Astrocyte (in vitro differentiated cells and primary cell): ENCODE results near the gene KIRREL3. TPM values are rescaled to one million over a fixed set of nuclear protein-coding genes. Genes with fewer than 3 reads are reported as not detected.
A peak's percentile ranks its signal among the peaks of the same experiment; 100 is the strongest.

Experiments used
- DNase-seq: peaks from one replicate; pipeline ENCODE4 v3.0.0-alpha.2; 2010; ENCODE audit warnings: low read depth
- FAIRE-seq: peaks from 2 replicates; lab custom pipeline; 2011; peaks lifted over from hg19 to GRCh38; lab: Jason Lieb, UNC
- H2AFZ ChIP-seq: 2 replicates; pipeline ENCODE4 v1.6.0; 2012; ENCODE audit warnings: low read depth, low read length, inconsistent platforms
- H3K27ac ChIP-seq: 2 replicates; pipeline ENCODE4 v1.5.1; 2011; ENCODE audit warnings: low read depth, low read length, inconsistent platforms
- H3K27me3 ChIP-seq: 2 replicates; pipeline ENCODE4 v1.6.0; 2011; ENCODE audit warnings: low read length, inconsistent platforms; ENCODE audit not compliant: insufficient read depth
- H3K36me3 ChIP-seq: 2 replicates; pipeline ENCODE4 v1.5.1; 2011; ENCODE audit warnings: low read length, inconsistent platforms; ENCODE audit not compliant: insufficient read depth
- H3K4me1 ChIP-seq: 2 replicates; pipeline ENCODE4 v1.5.1; 2011; ENCODE audit warnings: low read length, inconsistent platforms; ENCODE audit not compliant: insufficient read depth
- H3K4me2 ChIP-seq: 2 replicates; pipeline ENCODE4 v1.6.0; 2012; ENCODE audit warnings: low read length, inconsistent platforms
- H3K4me3 ChIP-seq: 2 replicates; pipeline ENCODE4 v1.5.1; 2011; ENCODE audit warnings: low read depth, mild to moderate bottlenecking, low read length, inconsistent platforms; ENCODE audit not compliant: insufficient read depth
- H3K79me2 ChIP-seq: 2 replicates; pipeline ENCODE4 v1.6.0; 2012; ENCODE audit warnings: mild to moderate bottlenecking, low read length, inconsistent platforms; ENCODE audit not compliant: insufficient read depth
- H3K9ac ChIP-seq: 2 replicates; pipeline ENCODE4 v1.6.0; 2012; ENCODE audit warnings: mild to moderate bottlenecking, low read length, inconsistent platforms
- H3K9me3 ChIP-seq: 2 replicates; pipeline ENCODE4 v1.5.1; 2012; ENCODE audit warnings: low read depth, mild to moderate bottlenecking, low read length, inconsistent platforms; ENCODE audit not compliant: insufficient read depth
- H4K20me1 ChIP-seq: 2 replicates; pipeline ENCODE4 v1.6.0; 2012; ENCODE audit warnings: low read length, inconsistent platforms; ENCODE audit not compliant: insufficient read depth
- H3K27ac Mint-ChIP-seq: one replicate; pipeline ENCODE4 v1.8.0; 2021; ENCODE audit warnings: mild to moderate bottlenecking, mixed read lengths; ENCODE audit not compliant: unreplicated experiment
- H3K27me3 Mint-ChIP-seq: one replicate; pipeline ENCODE4 v1.8.0; 2021; ENCODE audit warnings: low read depth, mixed read lengths; ENCODE audit not compliant: unreplicated experiment
- H3K36me3 Mint-ChIP-seq: one replicate; pipeline ENCODE4 v1.8.0; 2021; ENCODE audit warnings: low read depth, mixed read lengths; ENCODE audit not compliant: unreplicated experiment
- H3K4me1 Mint-ChIP-seq: one replicate; pipeline ENCODE4 v1.8.0; 2021; ENCODE audit warnings: low read depth, mixed read lengths; ENCODE audit not compliant: unreplicated experiment
- H3K4me3 Mint-ChIP-seq: one replicate; pipeline ENCODE4 v1.8.0; 2021; ENCODE audit warnings: mild to moderate bottlenecking, moderate library complexity, mixed read lengths; ENCODE audit not compliant: unreplicated experiment
- H3K9me3 Mint-ChIP-seq: one replicate; pipeline ENCODE4 v1.8.0; 2021; ENCODE audit warnings: mild to moderate bottlenecking, mixed read lengths; ENCODE audit not compliant: unreplicated experiment
- EZH2 ChIP-seq: IDR thresholded peaks from 2 replicates; pipeline ENCODE4 v1.6.1; 2012; ENCODE audit warnings: mild to moderate bottlenecking, low read length, inconsistent platforms; ENCODE audit not compliant: insufficient read depth
- total RNA-seq: library from RNA; stranded (reverse); gene quantifications from 2 replicates; pipeline ENCODE4 v1.2.1, GENCODE V29; 2021
- TF ChIP-seq, protein P1 (sequence below): IDR thresholded peaks from 2 replicates; pipeline ENCODE4 v1.5.1; 2011; ENCODE audit warnings: low read depth, mild to moderate bottlenecking, inconsistent platforms, low read length, moderate library complexity; ENCODE audit not compliant: insufficient read depth

KIRREL3 gene
- total RNA-seq, 1 donor from 2014 or later = 0.91 TPM

DNA sequence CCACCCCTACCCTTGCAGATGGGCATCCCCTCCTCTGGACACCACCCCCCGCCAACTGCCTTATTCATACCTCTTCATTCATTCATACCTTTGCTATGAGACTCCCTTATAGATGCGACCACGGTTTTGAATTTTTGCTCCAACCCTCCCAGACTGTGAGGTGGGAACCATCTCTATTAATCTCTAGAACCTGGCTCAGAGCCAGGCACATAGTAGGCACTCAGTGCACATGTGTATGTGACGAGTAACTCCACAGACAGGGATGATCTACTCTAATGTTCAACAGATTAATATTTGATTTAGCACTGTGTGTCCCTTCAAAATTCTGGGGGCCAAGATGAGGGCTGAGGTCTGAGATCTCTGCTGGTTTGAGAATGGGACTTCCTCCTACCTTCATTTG lies 424.7 kb downstream of the KIRREL3 start:
- TF ChIP-seq EZH2 = no peak
- TF ChIP-seq, protein P1, sequence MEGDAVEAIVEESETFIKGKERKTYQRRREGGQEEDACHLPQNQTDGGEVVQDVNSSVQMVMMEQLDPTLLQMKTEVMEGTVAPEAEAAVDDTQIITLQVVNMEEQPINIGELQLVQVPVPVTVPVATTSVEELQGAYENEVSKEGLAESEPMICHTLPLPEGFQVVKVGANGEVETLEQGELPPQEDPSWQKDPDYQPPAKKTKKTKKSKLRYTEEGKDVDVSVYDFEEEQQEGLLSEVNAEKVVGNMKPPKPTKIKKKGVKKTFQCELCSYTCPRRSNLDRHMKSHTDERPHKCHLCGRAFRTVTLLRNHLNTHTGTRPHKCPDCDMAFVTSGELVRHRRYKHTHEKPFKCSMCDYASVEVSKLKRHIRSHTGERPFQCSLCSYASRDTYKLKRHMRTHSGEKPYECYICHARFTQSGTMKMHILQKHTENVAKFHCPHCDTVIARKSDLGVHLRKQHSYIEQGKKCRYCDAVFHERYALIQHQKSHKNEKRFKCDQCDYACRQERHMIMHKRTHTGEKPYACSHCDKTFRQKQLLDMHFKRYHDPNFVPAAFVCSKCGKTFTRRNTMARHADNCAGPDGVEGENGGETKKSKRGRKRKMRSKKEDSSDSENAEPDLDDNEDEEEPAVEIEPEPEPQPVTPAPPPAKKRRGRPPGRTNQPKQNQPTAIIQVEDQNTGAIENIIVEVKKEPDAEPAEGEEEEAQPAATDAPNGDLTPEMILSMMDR = no peak

DNA sequence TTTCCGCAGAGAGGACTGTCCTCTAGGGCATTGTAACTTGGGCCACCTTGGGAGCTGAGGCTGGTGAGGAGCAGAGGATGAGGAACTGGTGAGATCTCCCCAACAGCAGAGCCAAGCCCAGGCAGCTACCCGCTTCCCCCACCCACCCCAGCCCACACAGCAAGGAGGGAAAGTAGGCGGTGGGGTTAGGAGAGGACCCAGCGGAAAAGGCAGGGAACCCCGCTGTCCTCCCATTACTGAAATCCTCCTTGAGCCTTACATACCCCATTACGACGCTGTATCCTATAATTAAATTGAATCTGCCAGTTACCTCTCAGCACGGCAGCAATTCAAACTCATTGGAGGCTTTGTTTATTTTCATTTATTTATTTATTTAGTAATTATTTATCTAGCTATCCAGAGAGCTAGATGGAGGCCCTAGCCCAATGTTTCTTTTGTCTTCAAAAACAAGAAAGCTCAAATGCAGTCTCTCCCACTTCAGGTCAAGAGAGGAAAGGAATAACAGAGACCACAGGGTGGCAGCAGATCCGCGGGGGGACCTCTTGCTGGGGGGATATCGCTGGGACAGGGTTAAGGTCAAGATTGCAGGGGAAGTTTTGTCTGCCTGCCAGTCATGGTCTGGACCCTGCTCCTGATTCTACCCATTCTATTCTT lies 427.1 kb downstream of the KIRREL3 start:
- no peak for TF ChIP-seq EZH2
- TF ChIP-seq, protein P1 = peak; percentile 10
- Histone ChIP-seq H3K36me3 (no peaks in the 10 kb centered on the region), H3K4me1 (no peaks in the 10 kb centered on the region), H3K4me3 (no peak overlapping the region), H3K9ac (no peak overlapping the region), H2AFZ (no peak overlapping the region), H3K4me2 (no peak overlapping the region), H3K79me2 (no peaks in the 10 kb centered on the region), H4K20me1 (no peaks in the 10 kb centered on the region), H3K27me3 (no peaks in the 10 kb centered on the region), H3K9me3 (no peaks in the 10 kb centered on the region), H3K27ac (no peak overlapping the region)
- Mint-ChIP-seq H3K9me3 (no peaks in the 10 kb centered on the region), H3K27ac (no peak overlapping the region), H3K4me3 (no peak overlapping the region), H3K27me3 (peaks cover 63% of the 10 kb centered on the region), H3K4me1 (peaks cover 7% of the 10 kb centered on the region), H3K36me3 (no peaks in the 10 kb centered on the region)
- FAIRE-seq (no peak), DNase-seq (no peak)

More for the DNA sequence above, 424.7 kb downstream of the KIRREL3 start:
- H3K27ac ChIP-seq = no peak overlapping the region
- no peaks in the 10 kb centered on the region for H3K9me3 Mint-ChIP-seq
- no peak for DNase-seq
- no peaks in the 10 kb centered on the region for H3K79me2 ChIP-seq
- no peaks in the 10 kb centered on the region for H3K36me3 ChIP-seq
- no peaks in the 10 kb centered on the region for H4K20me1 ChIP-seq
- H3K27me3 ChIP-seq = no peaks in the 10 kb centered on the region
- no peak overlapping the region for H3K4me3 ChIP-seq
- no peaks in the 10 kb centered on the region for H3K4me1 ChIP-seq
- peaks cover 2% of the 10 kb centered on the region for H3K4me1 Mint-ChIP-seq
- no peak overlapping the region for H3K4me3 Mint-ChIP-seq
- H3K27me3 Mint-ChIP-seq = peaks cover 66% of the 10 kb centered on the region
- FAIRE-seq = no peak
- H3K27ac Mint-ChIP-seq = no peak overlapping the region
- no peaks in the 10 kb centered on the region for H3K9me3 ChIP-seq
- H3K4me2 ChIP-seq = no peak overlapping the region
- no peak overlapping the region for H3K9ac ChIP-seq
- no peaks in the 10 kb centered on the region for H3K36me3 Mint-ChIP-seq
- no peak overlapping the region for H2AFZ ChIP-seq

DNA sequence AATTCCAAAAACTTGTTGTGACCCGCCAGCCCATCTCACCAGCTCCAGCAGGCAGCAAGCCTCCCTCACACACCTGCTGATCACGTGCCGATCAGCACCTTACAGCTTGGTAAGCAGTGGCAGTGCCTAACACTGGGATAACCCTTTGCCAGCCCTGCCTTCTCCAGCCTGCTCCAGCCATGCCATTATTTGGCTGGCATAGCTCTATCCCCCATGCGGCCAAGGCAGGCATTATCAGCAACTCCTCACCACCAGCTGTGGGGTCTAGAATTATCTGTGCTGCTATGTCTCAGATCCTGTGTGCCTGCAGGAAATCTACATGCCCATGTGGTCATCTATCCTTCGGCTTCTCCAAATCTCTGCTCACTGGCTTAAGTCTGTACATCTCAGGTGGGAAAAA lies 430.1 kb downstream of the KIRREL3 start:
- FAIRE-seq (no peak), DNase-seq (no peak)
- H3K27me3 Mint-ChIP-seq = peaks cover 63% of the 10 kb centered on the region
- H3K27ac Mint-ChIP-seq = no peak overlapping the region
- no peaks in the 10 kb centered on the region for H3K79me2 ChIP-seq
- no peaks in the 10 kb centered on the region for H4K20me1 ChIP-seq
- H3K4me2 ChIP-seq = no peak overlapping the region
- no peaks in the 10 kb centered on the region for H3K9me3 Mint-ChIP-seq
- no peaks in the 10 kb centered on the region for H3K36me3 ChIP-seq
- no peak overlapping the region for H2AFZ ChIP-seq
- H3K27ac ChIP-seq = no peak overlapping the region
- H3K9ac ChIP-seq = no peak overlapping the region
- TF ChIP-seq, protein P1 = no peak
- no peak for TF ChIP-seq EZH2
- H3K4me3 Mint-ChIP-seq = no peak overlapping the region
- H3K4me1 ChIP-seq = no peaks in the 10 kb centered on the region
- peaks cover 4% of the 10 kb centered on the region for H3K4me1 Mint-ChIP-seq
- H3K27me3 ChIP-seq = no peaks in the 10 kb centered on the region
- H3K9me3 ChIP-seq = no peaks in the 10 kb centered on the region
- H3K36me3 Mint-ChIP-seq = no peaks in the 10 kb centered on the region
- no peak overlapping the region for H3K4me3 ChIP-seq
